Adrenal gland (tissue), 12 donors: ENCODE measurements around the gene SERPINE1. TPM values are rescaled to one million over a fixed set of nuclear protein-coding genes. Genes with fewer than 3 reads are reported as not detected.

Experiments
- DNase-seq, 7 donors: peaks; one replicate each; pipeline ENCODE4 v3.0.0-alpha.2; 2019 to 2020
- H3K27ac ChIP-seq, 5 donors: fragments of 200-600 bp; sonication (generic) in 4 of 5; 1 replicate in 3 of 5; 2 replicates in 2 of 5; pipeline versions ENCODE4 v1.5.1 to v1.8.0; 2016 to 2020; ENCODE audit warnings: mild to moderate bottlenecking in 1 of 5
- H3K27me3 ChIP-seq: fragments of 200-600 bp; 2 replicates; pipeline ENCODE4 v1.8.0; 2021
- H3K36me3 ChIP-seq, 2 donors: fragments of 200-600 bp; replicated peaks in 1 of 2; 1 replicate in 1 of 2; 2 replicates in 1 of 2; pipeline versions ENCODE4 v1.5.1 to v1.8.0; 2018 to 2022
- H3K4me1 ChIP-seq, 2 donors: fragments of 200-600 bp; replicated peaks in 1 of 2; 1 replicate in 1 of 2; 2 replicates in 1 of 2; pipeline versions ENCODE4 v1.5.1 to v1.8.0; 2018 to 2021
- H3K4me3 ChIP-seq, 4 donors: fragments of 200-600 bp; sonication (generic) in 3 of 4; one replicate each; pipeline ENCODE4 v1.5.1; 2016 to 2018
- H3K9me3 ChIP-seq, 3 donors: fragments of 200-600 bp; sonication (generic) in 1 of 3; replicated peaks in 1 of 3; 1 replicate in 2 of 3; 2 replicates in 1 of 3; pipeline versions ENCODE4 v1.5.1 to v1.8.0; 2016 to 2021
- POLR2A ChIP-seq, 2 donors: fragments of 450-650 bp; IDR thresholded peaks; one replicate each; pipeline ENCODE4 v1.6.1; 2017; ENCODE audit warnings: antibody characterized with exemption in 2 of 2, mild to moderate bottlenecking in 2 of 2, moderate library complexity in 1 of 2
- WGBS, 4 donors: extraction: QIAGEN DNeasy Blood & Tissue Kit in 2 of 4; methylation state at CpG; one replicate each; pipeline versions ENCODE4 v1.1.5 to v1.1.7; 2013 to 2017; 5-methylcytosine and 5-hydroxymethylcytosine counted together
- intact Hi-C, 2 donors: fragments of 100-400 bp; cut with DNase I; formaldehyde crosslinking; loops; one replicate each; pipeline versions ENCODE4 v1.14.1 to v1.15.0; 2022 to 2023
- polyA plus RNA-seq, 3 donors: library from polyadenylated mRNA; stranded (reverse); fragments of 200-250 nt in 2 of 3; fragments of 350-450 nt in 1 of 3; fragmentation: Illumina TruSeq in 1 of 3; extraction: RNeasy Lipid Tissue Mini Kit (QIAGEN cat#74804) in 1 of 3; gene quantifications; one replicate each; pipeline ENCODE4 v1.2.3, GENCODE V29; 2013 to 2014
- total RNA-seq, 9 donors: library from RNA; depleted of rRNA in 4 of 9; stranded (reverse); fragments of >200 nt in 4 of 9; fragments of 120-200 nt in 1 of 9; fragmentation: NEBNext Ultra II Directional in 1 of 9; extraction: Animal tissue kit (Norgen Biotek cat#: 25700) in 1 of 9; gene quantifications; one replicate each; pipeline versions ENCODE4 v1.1.0 to v1.2.4, GENCODE V29; 2013 to 2023
- TF ChIP-seq, protein P1 (sequence below), 6 experiments: fragments of 450-650 bp in 4 of 6; fragments of 200-600 bp in 2 of 6; sonication (generic) in 1 of 6; IDR thresholded peaks; 1 replicate in 5 of 6; 2 replicates in 1 of 6; pipeline versions ENCODE4 v1.5.1 to v1.8.0; 2016 to 2021; ENCODE audit warnings: antibody characterized with exemption in 6 of 6, mild to moderate bottlenecking in 2 of 6, moderate library complexity in 1 of 6
- donor health status: healthy with polysubstance abuse.
- donor health status: Bipolar disorder and iron deficiency.
- donor health status: DM: yes; HTN: yes; CAD: no.
- donor health status: DM: no; HTN: no; CAD: no.
- donor health status: DM: no; HTN: no; CAD: no.
- donor health status: DM: yes; HTN: yes; CAD: no.

SERPINE1 gene
- total and polyA plus RNA-seq, 12 donors: 4.8 to 118 (median 20.9) TPM

DNA sequence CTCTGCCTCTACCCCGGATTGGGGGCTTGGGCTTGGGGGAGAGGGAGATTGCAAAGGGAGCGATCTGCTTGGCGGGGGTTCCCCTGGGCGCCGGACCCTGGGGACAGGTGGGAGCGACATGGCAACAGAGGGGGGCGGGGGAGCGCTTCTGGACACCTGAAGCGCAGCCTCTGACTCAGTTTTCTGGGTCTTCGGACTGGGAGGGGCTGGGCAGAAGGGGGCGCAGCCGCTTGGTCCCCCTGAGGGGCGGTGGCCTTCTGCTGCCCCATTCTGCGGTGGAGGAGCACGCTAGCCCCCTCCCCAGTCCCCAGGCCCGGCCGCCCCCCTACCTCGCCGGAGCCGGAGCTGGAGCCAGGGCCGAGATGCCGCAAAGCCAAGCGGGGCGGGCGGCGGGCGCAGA, 52.8 kb downstream of the SERPINE1 start:
- no peak overlapping the region for H3K4me3 ChIP-seq
- peaks cover 0 to 5% of the 10 kb centered on the region in 2 donors for H3K4me1 ChIP-seq
- H3K9me3 ChIP-seq: no peaks in the 10 kb centered on the region
- intact Hi-C loops: loop anchor here in 1 of 2 donors (5.0 kb wide), 1 partner anchor 53 kb away; no protein-coding TSS in a partner anchor
- no peaks in the 10 kb centered on the region for H3K36me3 ChIP-seq
- TF ChIP-seq, protein P1, sequence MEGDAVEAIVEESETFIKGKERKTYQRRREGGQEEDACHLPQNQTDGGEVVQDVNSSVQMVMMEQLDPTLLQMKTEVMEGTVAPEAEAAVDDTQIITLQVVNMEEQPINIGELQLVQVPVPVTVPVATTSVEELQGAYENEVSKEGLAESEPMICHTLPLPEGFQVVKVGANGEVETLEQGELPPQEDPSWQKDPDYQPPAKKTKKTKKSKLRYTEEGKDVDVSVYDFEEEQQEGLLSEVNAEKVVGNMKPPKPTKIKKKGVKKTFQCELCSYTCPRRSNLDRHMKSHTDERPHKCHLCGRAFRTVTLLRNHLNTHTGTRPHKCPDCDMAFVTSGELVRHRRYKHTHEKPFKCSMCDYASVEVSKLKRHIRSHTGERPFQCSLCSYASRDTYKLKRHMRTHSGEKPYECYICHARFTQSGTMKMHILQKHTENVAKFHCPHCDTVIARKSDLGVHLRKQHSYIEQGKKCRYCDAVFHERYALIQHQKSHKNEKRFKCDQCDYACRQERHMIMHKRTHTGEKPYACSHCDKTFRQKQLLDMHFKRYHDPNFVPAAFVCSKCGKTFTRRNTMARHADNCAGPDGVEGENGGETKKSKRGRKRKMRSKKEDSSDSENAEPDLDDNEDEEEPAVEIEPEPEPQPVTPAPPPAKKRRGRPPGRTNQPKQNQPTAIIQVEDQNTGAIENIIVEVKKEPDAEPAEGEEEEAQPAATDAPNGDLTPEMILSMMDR (IDR thresholded peaks at IDR 0.05): no peak
- no peak for TF ChIP-seq POLR2A (IDR thresholded peaks at IDR 0.05)
- no peak for DNase-seq
- no peak overlapping the region for H3K27ac ChIP-seq
- H3K27me3 ChIP-seq: peaks cover 64% of the 10 kb centered on the region
- 0 to 13% (median 2%) methylated on average over 3 to 27 of the region's 27 CpGs for WGBS, 4 donors

DNA sequence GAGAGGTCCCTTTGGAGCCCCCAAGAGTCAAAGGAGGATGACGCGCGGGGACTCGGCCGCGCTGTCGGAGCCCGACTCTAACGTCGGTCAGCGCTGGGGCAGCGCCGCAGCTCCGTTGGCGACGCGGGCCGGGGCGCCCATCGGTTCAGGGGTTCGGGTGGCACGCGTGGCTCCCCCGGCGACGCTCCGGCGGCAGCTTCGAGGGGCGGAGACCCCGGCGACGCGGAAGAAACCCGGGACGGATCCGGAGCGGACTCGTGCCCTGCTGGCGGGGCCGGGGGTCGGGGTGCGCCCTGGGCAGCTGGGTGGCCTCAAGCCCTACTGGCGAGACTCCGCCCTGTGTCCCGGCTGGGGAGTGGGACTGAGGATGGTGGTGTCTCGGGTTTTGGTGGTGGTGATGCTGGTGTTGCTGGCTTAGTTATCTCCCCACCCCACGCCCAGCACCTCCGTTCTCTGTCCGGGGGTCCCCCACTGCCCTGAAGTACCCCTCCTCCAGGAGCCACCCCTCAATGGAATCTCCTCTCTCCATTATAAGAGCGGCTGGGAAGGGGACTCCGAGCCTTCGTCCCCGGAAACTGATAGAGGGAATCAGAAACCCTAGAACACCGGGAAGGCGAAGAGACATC, 53.3 kb downstream of the SERPINE1 start, which contains the start of gene NAT16:
NAT16 (minus strand) TSS at position 164 of the 626 bp plus-strand sequence. CDS start 5,486 bp downstream, outside the sequence.
- Histone ChIP-seq H3K4me3 (no peak within 1 kb of the TSS), H3K9me3 (no peaks in the 10 kb centered on the region), H3K4me1 (peaks cover 0 to 5% of the 10 kb centered on the region in 2 donors), H3K36me3 (no peaks in the 10 kb centered on the region), H3K27ac (no peak within 1 kb of the TSS), H3K27me3 (peaks cover 59% of the 10 kb centered on the region)
- 3 to 5% (median 4%) methylated on average over 14 to 56 of the region's 56 CpGs for WGBS, 4 donors
- DNase-seq: no peak
- intact Hi-C loops: loop anchor here in 1 of 2 donors (5.0 kb wide), 1 partner anchor 52 kb away; no protein-coding TSS in a partner anchor
- no peak for TF ChIP-seq POLR2A (IDR thresholded peaks at IDR 0.05)

DNA sequence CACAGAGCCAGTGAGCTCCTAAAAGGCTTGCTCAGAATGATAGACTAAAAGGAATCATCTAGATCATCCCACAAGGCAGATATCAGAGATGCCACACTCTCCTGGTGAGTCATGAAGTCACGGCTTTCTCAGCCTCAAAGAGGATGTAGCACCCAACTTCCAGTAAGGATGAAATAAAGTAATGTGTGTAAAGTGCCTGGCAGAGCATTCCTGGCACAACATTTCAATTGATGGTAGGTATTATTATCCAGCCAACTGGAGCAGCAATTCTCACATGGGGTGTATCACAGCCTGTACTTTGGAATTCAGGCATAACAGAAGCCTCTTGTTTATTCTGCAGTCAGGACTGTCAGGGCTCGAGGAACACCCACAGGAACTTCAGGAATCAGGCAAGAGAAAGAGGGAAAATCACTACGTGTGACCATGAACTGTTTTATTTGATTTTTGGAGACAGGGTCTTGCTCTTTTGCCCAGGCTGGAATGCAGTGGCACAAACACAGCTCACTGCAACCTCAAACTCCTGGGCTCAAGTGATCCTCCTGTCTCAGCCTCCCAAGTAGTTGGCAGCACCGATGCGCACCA, 58.4 kb downstream of the SERPINE1 start:
- Histone ChIP-seq H3K9me3 (no peaks in the 10 kb centered on the region), H3K4me1 (no peaks in the 10 kb centered on the region), H3K4me3 (no peak overlapping the region), H3K27me3 (peaks cover 20% of the 10 kb centered on the region), H3K36me3 (no peaks in the 10 kb centered on the region), H3K27ac (no peak overlapping the region)
- TF ChIP-seq, protein P1 (IDR thresholded peaks at IDR 0.05): no peak
- TF ChIP-seq POLR2A (IDR thresholded peaks at IDR 0.05): no peak
- intact Hi-C loops: no loop called here
- DNase-seq: no peak
- 37 to 54% (median 51%) methylated on average over 5 of the region's 5 CpGs for WGBS, 4 donors

DNA sequence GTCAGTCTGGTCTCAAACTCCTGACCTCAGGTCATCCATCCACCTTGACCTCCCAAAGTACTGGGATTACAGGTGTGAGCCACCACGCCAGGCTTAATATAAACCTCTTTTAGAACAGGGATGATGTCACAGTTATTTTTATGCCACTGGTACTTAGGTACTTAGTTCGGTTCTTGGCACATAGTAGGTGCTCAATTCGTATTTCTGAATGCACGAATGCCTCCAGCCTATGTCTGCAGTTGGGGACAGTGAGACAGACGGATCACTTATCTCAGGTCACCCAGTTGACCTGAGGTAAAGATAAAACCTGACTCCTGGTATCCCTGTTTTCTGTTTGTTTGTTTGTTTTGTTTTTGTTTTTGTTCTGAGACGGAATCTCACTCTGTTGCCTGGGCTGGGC, 59.3 kb downstream of the SERPINE1 start:
- Histone ChIP-seq H3K4me1 (no peaks in the 10 kb centered on the region), H3K9me3 (no peaks in the 10 kb centered on the region), H3K36me3 (no peaks in the 10 kb centered on the region), H3K27ac (no peak overlapping the region), H3K4me3 (no peak overlapping the region), H3K27me3 (peaks cover 11% of the 10 kb centered on the region)
- no peak for TF ChIP-seq POLR2A (IDR thresholded peaks at IDR 0.05)
- TF ChIP-seq, protein P1 (IDR thresholded peaks at IDR 0.05): no peak
- 43 to 68% (median 55%) methylated on average over 6 of the region's 6 CpGs for WGBS, 4 donors
- intact Hi-C loops: no loop called here
- DNase-seq: no peak
